ENCODE data around the gene LORICRIN.

The LORICRIN gene

DNA sequence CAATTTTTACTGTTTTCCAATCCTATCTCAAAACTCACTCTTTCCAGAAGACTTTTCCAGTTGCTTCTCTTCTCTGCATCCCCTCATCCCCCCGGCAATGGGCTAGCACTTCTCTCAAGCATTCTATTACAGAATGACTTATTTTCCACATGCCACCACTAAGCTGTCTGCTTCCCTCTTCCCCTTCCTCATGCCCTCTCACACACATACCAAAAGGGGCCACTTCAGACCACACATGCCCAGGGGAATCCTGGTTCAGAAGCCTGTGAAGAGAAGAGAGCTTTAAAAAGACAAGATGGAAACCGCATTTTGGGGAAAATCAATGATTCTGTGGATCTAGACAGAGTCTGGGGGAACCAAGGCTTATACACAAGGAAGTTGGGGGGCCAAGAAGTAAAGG, 8.4 kb upstream of the LORICRIN start:
- DNase-seq = no peak

DNA sequence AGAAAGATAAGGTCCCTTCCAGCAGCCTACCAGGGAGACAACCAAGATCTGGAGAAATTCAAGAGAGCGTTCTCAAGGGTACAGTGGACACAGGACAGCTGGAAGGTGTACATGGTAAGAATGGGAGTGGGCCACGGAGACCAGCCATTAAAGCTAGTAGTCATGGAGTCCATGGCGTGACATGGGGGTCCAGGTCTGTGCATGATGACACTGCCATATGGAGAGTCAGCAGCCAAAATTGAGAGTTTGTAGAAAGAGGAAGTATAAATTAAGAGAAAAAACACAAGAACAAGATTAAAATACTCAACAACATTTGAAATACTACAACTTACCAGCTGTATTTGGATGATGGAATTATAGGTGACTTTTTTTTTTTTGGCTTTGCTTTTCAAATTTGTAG, 7.9 kb upstream of the LORICRIN start:
- no peak for DNase-seq

DNA sequence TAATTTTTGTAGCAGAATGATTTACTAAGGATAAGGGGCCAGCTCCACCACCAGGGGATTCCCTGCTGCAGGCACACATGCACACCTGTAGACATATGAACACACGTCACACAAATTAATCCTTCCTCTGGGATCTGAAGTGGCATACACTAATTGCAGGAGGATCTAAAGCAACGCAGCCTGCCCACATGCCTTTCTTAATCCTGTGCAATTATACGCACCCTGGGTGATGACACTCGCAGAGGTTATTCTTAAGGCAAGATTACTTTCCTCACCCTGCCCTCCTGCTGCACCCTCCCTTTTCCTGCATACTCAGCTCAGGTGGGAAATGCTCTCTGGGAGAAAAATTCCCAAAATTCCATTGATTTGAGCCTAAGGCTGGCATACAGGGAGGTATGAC, 7.5 kb upstream of the LORICRIN start:
- DNase-seq = no peak

DNA sequence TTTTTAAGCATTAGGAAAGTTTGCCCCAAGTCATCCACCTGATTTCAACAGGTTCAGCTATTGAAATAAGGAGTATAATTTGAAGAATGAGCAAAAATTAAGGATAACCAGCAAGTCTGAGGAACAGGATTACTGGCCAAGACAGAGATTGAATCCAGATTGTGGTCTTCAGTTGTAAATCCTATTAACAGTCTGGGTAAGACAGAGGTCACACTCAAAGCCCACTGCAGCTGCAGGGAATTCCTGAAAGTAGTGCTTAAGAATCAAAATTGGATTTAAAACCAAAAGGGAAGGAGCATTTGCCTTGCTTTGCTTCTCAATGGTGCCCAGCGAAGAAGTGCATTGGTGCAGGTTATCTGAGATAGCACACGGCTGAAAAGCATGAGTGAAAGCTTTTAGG, 6.4 kb upstream of the LORICRIN start:
- DNase-seq = no peak

DNA sequence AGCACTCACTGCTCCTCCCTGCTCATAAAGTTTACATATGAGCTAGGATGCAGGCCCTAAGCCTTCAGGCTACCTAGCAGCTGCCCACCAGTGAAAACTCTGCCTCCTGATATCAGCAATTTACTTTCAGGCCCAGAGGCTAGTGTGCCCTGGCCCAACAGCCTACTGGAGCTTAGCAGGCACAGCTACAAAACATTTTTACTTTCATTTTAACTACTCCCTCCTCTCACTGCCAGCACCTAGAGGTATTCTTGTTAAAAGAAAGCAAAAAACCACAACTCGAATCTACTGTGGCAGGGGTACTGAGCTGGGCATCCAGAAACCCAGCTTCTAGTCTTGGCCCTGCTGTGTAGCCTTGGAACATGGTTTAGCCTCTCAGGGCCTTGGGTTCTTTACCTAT, 5.8 kb upstream of the LORICRIN start:
- DNase-seq = no peak

DNA sequence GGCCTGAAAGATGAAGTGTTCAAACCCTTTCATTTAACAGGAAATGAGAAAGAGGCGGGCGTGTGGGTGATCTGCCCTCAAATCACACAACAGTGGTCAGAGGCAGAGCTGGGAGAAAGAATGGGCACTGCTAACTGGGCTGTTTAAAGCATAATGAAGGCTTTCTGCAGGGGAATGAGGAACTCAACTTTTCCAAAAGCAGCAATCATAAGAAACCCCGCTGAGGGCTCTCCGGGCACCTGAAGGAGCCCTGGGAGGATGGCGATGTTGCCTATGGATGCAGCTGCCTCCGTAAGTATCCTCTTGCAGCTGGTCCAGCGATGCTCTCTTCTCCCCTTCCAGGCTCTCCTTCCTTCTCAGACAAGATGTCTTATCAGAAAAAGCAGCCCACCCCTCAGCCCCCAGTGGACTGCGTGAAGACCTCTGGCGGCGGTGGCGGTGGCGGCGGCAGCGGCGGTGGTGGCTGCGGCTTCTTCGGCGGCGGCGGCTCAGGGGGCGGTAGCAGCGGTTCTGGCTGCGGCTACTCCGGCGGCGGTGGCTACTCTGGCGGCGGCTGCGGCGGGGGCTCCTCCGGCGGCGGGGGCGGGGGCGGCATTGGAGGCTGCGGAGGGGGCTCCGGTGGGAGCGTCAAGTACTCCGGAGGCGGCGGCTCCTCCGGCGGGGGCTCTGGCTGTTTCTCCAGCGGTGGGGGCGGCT, 1.2 kb downstream of the LORICRIN start:
- peak in 1 of 4 experiments; percentile 14 for DNase-seq

DNA sequence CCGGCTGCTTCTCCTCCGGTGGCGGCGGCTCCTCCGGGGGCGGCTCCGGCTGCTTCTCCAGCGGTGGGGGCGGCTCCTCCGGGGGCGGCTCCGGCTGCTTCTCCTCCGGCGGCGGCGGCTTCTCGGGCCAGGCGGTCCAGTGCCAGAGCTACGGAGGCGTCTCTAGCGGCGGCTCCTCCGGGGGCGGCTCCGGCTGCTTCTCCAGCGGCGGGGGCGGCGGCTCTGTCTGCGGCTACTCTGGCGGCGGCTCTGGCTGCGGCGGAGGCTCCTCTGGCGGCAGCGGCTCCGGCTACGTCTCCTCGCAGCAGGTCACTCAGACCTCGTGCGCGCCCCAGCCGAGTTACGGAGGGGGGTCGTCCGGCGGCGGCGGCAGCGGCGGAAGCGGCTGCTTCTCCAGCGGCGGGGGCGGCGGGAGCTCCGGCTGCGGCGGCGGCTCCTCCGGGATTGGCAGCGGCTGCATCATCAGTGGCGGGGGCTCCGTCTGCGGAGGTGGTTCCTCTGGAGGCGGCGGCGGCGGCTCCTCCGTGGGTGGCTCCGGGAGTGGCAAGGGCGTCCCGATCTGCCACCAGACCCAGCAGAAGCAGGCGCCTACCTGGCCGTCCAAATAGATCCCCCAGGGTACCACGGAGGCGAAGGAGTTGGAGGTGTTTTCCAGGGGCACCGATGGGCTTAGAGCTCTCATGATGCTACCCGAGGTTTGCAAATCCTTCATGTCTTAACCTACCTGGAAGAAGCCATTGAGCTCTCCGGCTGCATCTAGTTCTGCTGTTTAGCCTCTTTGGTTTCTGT, 2.0 kb downstream of the LORICRIN start:
- DNase-seq = peak in 1 of 4 experiments; percentile 14

DNA sequence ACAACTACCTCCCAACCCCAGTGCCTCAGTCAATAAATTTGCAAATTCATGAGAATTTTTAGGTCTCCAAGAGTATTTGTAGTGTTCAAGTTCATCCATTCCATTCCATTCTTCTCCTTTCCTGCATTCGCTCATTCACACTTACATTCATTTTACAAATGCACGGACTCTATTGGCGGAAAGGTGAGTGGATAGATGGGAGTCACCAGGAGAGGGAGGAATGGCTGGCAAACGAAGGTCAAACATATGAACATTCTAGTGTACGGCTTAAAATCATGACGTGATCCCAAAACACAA, 2.5 kb downstream of the LORICRIN start:
- DNase-seq = no peak

DNA sequence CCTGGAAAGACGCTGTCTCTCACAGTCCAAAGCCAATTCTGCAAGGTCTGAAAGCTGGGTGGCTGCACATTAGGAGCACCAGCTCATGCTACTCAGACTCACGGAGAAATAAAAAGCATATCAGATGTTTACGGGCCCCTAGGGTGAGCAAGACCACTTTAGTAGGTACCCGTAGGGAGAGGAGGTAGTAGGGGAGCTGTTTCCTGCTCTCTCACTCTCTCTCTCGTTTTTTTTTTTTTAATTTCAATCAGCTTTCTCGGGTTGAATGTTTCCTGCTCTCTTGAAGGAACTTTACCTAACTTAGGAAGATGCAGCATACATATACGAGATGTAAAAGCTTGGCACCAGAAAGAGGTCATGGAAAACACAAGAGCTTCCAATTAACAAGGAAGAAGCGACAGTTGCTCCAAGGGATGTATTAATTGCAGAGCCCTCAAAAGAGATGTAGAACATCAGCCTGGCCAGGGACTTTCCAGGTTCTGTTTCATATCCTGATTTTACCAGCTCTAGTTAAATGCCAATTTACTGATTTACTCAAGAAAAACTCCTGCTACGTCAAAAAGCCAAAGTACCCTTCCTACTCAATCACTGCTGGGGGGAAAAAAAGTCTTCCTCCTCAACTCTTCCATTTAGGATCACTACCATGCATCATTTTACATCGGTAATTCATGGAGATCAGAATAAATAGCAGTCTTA, 3.1 kb downstream of the LORICRIN start:
- no peak for DNase-seq

DNA sequence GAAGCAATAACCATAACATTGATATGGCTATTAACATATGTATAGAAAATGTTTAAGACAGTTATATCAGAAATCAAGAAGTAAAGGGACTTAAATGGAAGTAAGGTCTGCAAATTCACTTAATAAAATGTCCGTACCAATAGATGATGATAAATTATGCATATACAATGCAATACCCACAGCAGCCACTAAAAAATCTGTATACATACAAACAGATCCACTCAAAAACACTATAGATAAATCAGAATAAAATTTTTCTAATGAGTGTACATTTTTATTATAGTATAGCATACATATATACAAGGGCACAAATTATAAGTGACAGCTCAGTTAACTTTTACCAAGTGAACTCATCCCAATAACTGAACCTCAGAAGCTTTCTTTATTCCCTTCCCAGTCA, 6.0 kb downstream of the LORICRIN start:
- no peak for DNase-seq

DNA sequence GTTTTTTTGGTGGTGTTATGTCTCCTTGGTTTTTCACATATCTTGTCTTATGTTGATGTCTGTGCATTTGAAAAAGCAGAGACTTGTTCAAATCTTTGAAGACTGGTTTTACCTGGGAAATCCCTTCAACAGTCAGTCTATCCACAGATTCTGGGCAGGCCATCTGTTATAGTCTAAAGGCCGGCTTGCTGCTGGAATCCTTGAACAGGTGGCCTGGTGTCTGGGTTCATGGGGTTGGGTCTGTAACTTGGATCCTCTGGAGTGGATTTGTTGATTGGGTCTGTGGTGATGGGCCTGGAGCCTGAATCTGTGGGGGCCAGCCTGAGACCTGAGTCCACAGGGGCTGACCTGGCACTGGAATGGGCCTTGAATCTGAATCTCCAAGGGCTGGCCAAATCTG, 12.2 kb downstream of the LORICRIN start:
- no peak for DNase-seq

DNA sequence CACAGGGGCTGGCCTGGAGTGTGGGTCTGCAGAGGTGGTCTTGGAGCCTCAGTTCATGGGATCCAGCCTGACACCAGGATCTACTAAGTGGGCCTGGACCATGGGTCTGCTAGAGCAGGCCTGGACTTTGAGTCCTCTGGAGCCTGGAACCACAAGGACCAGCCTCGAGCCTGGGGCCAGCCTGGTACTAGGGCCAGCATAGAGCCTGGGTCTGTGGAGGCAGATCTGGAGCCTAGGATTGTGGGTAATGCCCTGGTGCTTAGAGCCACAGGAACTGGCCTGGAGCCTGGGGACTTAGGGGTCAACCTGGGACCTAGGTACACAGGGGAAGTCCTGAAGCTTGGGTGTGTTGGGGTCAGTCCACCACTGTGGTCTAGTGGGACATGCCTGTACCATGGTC, 12.7 kb downstream of the LORICRIN start:
- DNase-seq = no peak

DNA sequence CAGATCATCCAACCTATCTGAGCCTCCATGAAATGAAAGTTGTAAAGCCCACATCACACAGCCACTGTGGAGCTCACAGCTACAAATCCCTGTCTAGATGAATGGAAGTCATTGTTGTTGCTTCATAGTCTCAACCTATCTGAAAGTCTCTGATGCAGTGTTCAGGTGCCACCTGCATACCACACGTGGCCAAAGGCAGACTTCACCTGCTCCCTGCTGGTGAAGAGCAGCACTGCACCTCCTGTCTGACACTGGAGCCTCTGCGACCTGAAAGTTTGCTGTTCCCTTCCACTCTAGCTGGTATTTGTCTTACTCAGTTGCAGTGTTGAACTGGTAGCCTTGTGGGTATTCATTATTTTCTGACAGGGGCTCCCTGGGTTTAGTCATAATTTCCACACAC, 18.4 kb downstream of the LORICRIN start:
- peak in 1 of 4 experiments; percentile 2 for DNase-seq

DNA sequence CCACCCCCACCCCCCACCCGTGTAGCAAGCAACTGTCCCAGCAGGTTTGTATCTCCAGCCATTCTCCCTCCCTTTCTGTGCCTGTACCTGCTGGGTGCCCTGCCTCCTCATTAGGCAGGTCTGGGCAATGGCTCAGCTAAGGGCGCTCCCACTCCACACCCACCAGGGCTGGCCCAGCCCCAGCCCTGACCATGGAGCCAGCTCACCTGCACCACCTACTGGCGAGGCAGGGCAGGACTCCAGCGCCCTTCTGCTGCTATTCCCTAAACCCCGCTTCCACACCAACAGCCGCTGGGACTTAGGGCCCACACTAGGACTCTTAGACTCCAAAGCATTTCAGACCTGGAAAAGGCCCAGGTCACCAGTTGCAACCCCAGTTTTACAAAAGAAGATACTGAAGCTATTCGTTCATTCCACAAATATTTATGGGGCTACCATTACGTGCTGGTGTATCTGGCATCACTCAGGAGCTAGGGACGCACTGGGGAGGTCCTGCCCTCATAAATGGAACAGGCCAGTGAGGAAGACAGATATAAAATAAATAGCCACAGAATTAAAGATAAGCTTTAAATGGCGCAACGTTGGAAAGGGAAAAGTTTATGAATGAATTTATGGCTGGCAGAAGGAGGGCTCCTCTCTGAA, 29.3 kb downstream of the LORICRIN start:
- DNase-seq = no peak

DNA sequence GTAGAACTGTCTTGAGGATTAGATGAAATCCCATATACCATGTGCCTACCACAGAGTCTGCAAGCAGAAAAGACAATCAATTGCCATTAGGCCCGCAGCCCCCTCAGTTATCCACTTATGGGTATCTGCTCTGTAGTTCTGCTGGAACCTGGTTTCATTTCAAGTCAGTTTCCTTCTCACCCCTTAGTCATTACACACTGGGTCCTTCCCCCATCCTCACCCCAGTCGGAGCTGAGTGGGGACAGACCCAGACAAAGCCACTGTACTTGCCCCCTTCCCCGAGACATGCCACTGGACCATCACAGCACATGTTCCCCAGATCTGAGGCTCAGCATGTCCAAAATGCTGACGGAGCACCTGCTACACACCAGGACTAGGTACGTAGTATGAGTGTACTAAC, 32.0 kb downstream of the LORICRIN start:
- no peak for DNase-seq

DNA sequence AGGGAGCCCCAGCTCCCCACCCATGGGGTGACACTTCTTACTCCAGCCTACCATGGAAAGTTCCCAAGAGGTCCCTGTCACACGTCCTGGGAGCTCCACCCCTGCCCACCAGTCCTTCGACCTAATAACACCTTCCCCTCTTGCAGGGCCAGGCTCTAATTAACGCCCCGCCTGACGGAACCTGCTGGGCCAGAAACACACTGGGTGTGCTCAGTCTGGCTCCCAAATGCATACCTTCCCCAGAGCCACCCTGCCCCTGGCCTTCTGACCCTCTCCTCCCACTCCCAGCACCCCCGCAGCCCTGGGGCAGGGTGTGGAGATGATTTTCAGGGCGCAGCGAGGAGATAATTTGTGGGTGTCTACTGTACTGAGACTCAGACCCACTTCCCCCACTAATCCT, 32.7 kb downstream of the LORICRIN start:
- DNase-seq = no peak

DNA sequence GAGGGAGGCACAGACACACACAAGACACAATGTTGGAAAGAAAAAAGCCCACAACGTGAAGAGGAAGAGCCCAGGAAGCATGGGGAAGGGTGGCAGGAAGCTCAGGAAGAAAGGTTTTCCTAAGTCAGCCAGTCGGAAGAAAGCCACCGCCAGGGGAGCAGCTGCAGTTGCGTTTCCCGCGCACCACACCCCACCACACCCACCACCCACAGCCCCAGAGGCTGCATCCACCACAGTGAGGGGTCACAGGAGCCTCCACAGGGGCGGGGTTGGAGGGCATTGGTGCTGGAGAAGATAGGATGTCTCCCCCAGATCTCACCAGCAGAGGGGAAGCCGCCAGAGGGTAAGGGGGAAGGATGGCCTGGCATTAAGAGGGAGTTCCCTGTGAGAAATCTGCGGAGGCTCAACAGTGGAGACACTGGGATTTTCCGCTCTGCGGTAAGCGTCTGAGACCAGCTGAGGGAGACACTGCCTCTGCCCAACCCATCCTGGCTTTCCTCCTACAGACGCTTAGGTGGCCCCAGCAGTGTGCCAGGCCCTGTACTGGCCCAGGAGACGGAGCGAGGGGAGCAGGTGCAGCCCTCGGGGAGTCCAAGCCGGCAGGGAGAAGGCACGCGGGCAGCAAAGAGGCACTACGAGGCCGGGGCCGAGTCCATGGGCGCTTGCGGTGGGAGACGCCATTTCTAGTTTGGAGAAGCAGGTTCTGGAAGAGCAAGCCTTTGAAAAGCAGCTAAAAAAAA, 33.4 kb downstream of the LORICRIN start:
- no peak for DNase-seq

DNA sequence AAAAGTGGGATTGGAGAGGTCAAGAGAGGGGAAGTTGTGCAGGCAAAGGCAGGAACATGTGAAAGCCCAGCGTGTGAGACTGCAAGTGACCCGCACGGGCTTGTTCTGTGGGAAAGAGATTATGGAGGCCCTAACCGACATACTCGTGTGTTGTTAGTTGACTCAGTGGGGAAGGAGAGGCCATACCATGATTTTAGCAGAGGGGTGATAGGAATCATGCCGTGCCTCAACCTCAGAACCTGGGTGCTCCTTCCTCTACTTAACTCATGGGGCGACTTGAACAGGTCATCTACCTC, 33.9 kb downstream of the LORICRIN start:
- no peak for DNase-seq

DNA sequence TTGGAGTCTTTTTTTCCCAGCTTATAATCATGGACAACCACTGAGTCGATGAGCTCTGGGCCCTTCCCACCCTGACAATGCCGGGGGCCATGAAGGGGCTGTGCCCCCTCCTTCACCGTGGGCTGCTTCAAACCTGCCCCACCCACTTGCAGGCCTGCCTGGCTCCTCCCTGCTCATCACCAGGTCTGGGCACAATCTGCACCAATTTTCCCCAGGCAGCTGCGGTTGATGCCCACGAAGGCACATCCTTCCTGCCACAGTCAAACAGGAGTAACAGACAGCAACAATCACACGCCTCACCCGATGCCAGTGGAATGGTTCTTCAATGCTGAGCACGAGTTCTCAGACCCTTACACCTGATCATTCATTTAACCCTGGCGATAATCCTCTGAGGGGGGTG, 34.4 kb downstream of the LORICRIN start:
- DNase-seq = no peak

DNA sequence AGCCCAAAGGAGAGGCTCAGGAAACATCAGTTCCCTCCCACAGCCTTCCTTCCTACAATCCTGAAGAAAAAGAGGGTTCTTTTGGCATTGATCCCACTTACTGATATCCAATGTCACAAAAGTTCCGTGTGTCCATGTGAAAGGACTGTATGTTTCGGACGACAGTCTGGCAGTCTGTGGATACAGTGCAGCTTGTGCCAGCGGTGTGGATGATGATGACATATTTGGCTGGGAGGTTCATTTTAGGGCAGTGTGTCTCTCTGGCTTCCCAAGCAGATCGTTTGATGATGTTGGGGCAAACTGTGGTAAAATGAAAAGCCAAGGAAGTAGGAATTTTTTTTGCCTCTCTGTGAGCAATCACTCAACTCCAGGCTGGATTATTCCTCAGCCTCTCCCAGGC, 42.8 kb downstream of the LORICRIN start:
- no peak for DNase-seq

DNA sequence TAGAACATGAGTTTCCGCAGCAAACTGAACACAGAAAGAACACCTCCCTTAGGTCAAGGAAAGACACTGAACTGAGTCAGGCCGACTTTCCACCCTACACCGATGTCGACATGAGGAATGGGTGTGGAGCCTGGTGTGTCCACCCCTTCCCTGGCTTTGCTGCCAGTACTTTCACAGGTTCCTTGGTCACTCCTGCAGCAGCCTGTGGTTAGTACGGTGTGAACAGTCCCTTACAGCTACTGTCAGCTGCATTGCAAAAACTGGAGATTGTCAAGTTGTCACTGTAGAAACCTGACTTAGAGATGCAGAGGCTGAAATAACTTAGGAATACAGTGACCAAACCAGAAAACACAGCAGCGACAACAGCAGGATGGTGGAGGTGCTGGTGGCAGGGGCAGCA, 46.2 kb downstream of the LORICRIN start:
- no peak for DNase-seq

DNA sequence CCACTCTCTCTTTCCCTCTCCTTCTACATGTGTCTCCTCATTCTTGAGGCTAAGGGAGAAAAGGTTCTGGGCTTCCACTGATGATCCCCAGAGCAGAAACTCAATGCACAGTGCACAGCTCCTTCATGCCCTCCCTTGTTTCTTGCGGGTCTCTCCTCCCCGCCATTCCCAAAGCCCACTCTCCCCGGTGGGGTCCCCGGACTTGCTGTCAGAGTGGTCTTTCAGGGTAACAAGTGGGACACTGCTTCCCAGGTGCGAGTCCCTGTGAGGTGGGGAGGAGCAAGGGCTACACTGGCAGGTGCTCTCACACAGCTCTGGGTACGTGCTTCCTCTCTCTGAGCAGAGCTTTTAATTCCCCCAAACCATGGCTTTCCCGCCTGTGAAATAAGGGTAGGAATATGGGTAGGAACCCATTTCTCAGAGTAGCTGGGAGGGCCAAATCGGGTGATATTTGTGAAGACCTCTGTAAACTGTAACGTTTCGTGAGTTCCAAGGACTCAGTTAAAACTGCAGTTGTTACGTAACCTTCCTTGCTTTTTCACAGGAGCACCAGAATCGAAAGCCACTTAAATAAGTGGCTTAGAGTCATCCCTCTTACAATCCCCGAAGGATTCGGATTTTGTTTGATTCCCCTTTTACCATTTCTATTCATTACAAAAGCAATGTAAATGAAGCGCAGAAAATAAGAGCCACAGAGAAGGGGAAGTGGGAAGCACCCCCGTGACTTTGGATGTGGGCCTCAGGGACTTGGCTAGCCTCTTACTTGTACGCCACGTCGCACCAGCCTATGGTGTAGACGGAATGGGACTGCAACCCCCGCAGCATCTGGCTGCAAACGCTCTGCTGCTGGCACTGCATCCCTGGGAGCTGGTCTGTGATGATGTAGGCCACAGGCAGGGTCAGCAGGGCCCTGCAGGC, 47.1 kb downstream of the LORICRIN start:
- no peak for DNase-seq
